T1000 (cell line): Measurements from ENCODE around the gene SCYGR7.
"Not testable (repeated sequence)": the region's sequence is repeated elsewhere in the genome, so short reads cannot be mapped to it uniquely, and the experiment has no call there.

Source experiments
- DNase-seq: peaks from one replicate; lab custom pipeline; 2025; ENCODE audit warnings: mixed read lengths; lab: John Stamatoyannopoulos, UW

Gene SCYGR7, protein sequence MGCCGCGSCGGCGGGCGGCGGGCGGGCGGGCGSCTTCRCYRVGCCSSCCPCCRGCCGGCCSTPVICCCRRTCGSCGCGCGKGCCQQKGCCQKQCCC

DNA sequence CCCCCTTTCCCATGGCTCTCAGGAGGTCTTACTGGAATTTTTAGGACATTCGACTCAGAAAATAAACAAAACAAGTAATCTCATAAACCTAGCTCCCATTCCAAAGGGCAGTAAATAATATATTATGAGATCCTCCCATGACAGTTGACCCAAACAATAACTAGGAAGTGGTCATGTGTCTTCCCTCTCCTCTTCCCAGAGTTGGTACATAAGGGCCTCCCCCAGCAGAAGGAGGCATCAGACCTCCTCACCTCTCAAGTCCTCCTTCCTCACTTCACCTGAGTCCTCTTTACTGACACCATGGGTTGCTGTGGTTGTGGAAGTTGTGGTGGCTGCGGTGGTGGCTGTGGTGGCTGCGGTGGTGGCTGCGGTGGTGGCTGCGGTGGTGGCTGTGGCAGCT, at the start of gene SCYGR7:
Gene SCYGR7, plus strand, starts transcription at position 301 of the 400 bp plus-strand sequence. Its CDS starts 0 bp downstream, at position 301.
- DNase-seq = no peak

- DNase-seq = no peak
Observed at GRCh38 chr2:227684258-227684657, 43.9 kb upstream of the SCYGR7 start.

DNA sequence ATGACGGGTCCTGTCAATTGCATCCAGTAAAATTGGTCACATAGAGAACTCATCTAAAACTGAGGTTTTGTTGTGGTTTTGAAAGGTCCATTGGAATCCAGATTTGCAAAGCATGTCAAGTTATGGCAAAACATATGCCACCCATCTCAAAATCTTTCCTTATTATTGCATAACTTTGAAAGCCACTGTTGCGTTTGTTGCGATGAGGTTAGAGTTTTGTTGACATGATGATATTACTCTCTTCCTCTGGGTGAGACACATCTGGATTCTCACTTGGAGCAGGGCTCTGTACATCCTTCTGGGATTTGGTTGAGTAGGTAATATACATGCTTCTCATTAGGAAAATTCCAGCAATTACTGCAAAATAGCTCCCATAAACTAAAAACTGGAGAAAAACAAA, 40.9 kb upstream of the SCYGR7 start:
- DNase-seq = no peak

GRCh38 chr2:227696990-227697679, 31.0 kb upstream of the SCYGR7 start:
- DNase-seq = no peak

GRCh38 chr2:227701556-227701955, 26.6 kb upstream of the SCYGR7 start:
- no peak for DNase-seq

GRCh38 chr2:227703280-227703732, 24.8 kb upstream of the SCYGR7 start:
- no peak for DNase-seq

GRCh38 chr2:227703961-227704360, 24.2 kb upstream of the SCYGR7 start:
- no peak for DNase-seq

- no peak for DNase-seq
Observed at GRCh38 chr2:227706859-227707258, 21.3 kb upstream of the SCYGR7 start.

DNA sequence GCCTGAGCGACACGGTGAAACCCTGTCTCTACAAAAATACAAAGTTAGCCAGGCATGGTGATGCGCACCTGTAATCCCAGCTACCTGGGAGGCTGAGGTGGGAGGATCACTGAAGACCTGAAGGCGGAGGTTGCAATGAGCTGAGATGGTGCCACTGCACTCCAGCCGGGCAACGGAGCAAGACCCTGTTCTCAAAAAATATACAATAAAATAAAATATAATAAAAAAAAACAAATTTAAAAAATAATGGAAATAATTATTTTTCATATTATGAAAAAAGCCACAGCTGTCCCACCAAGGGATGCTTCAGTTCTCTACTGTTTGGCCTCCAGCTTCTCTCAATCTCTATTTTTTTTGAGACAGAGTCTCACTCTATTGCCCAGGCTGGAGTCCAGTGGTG, 20.7 kb upstream of the SCYGR7 start:
- DNase-seq = no peak

GRCh38 chr2:227710986-227711385, 17.1 kb upstream of the SCYGR7 start:
- DNase-seq = no peak

DNA sequence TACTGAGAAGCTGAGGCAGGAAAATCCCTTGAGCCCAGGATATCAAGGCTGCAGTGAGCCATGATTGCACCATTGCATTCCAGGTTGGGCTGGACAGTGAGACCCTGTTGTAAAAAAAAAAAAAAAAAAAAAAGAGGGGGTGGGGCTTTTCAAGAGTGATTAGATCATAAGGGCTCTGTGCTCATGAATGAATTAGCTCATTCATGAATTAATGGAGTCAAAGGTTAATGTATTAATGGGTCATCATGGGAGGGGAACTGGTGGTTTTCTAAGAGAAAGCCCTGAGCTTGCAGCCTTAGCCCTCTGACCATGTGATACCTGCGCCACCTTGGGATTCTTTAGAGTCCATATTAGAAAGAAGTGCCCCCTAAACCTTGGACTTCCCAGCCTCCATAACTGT, 14.8 kb upstream of the SCYGR7 start:
- DNase-seq = no peak

- no peak for DNase-seq
Observed at GRCh38 chr2:227716501-227716900, 11.6 kb upstream of the SCYGR7 start.

GRCh38 chr2:227717687-227718567, 10.2 kb upstream of the SCYGR7 start, which contains the start of gene SLC19A3:
SLC19A3 (minus strand) TSS chr2:227718028; CDS start chr2:227702318, 15,710 bp downstream.
- DNase-seq = no peak

DNA sequence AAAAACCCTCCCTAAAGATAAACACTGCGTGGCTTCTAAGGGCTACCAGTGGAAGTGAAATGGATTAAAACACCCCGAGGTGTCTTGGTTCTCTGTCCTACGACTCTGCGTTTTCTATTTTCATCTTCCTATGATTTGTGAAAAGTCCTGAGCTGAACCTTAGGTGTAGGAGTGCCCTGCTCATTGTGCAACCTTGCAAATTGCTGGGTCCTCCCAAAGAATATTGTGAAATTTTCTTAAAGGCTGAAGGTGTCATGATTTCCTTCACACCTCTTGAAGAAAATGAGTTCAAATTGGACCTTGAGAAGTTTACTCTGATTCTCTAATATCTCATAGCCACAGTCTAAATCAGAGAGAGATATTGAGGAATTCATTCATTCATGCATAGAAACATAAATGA, 8.5 kb upstream of the SCYGR7 start:
- no peak for DNase-seq

DNA sequence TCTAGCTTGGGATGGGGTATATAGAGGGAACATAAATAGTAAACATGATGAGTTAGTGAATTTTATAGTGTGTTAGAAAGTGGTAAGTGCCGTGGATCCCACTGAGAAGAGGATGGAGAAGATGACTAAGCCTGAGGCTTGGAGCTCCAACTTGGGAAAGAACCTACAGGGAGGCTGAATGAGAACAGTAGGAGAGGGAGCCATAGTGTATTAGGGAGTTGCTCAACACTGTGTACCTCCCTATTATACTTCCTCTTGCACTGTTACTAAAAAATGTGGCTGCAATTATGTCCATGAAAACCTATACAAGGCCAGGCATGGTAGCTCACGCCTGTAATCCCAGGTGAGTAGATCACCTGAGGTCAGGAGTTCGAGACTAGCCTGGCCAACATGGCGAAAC, 7.5 kb upstream of the SCYGR7 start:
- DNase-seq = no peak

- DNase-seq = not testable (repeated sequence)
Observed at GRCh38 chr2:227722821-227723220, 5.3 kb upstream of the SCYGR7 start.

- DNase-seq = no peak
Observed at GRCh38 chr2:227724394-227725039, 3.6 kb upstream of the SCYGR7 start, which contains the start of gene SCYGR6. SCYGR6 (minus strand) TSS chr2:227724757; CDS start chr2:227724757, 0 bp downstream.

DNA sequence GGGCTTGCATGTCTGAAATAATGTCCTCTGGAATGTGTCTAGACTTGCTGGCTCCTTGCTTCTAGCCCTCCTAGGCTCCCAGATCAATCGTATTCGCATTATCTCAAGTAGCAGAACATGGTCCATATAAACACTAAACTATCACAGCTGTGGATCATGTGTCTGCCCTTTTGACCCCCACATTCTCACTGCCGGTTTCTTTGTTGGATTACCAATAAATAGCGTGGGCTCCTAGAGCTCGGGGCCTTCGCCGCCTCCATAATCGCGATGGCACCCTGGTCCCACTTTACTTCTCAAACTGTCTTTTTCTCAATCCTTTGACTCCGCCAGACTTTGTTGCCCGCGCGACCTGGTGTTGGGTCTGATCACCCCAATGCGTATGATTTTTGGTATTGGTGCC, 11.2 kb downstream of the SCYGR7 start:
- no peak for DNase-seq

- DNase-seq = not testable (repeated sequence)
Observed at GRCh38 chr2:227740705-227741104, 12.6 kb downstream of the SCYGR7 start.

DNA sequence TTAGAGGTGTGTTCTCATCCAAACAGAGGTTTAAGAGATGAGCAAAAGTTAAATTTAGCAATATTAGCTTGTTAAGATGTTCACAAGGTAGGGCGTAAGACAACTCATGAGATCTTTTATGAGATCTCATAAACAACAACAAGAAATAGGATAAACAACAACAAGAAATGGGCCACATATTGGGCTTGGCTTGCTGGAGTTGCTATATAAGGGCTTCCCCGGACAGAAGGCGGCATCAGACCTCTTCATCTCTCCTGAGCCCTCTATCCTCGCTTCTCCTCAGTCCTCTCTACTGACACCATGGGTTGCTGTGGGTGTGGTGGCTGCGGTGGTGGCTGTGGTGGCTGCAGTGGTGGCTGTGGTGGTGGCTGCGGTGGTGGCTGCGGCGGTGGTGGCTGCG, 17.5 kb downstream of the SCYGR7 start, which contains the start of gene SCYGR8:
Gene SCYGR8, plus strand, starts transcription at position 301 of the 400 bp plus-strand sequence. Its CDS starts 0 bp downstream, at position 301.
- DNase-seq = no peak

DNA sequence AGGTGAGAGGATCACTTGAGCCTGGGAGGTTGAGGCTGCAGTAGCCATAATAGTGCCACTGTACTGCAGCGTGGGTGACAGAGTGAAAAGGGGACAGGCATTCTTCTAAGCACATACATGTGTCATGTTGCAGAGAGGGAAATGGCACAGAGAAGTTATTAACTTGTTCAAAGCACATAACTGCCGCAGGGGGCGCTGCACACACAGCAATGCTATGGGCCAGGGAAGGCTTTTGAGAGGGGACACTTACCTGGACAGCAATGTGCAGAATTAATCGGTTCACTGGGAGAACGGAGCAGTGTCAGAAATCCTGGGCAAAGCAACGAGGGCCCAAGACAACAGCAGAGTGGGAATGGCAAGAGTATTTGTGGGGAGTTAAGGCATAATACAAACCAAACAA, 19.9 kb downstream of the SCYGR7 start:
- no peak for DNase-seq

DNA sequence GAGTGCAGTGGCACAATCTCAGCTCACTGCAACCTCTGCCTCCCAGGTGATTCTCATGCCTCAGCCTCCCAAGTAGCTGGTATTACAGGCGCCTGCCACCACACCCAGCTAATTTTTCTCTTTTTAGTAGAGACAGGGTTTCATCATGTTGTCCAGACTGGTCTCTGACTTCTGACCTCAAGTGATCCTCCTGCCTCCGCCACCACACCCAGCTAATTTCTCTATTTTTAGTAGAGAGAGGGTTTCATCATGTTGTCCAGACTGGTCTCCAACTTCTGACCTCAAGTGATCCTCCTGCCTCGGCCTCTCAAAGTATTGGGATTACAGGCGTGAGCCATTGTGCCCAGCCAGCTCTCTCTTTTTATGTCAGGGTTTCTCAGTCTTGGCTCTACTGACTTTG, 28.1 kb downstream of the SCYGR7 start:
- not testable (repeated sequence) for DNase-seq
